ENCODE measurements around the gene ARCN1.
A peak's percentile ranks its signal among the peaks of the same experiment; 100 is the strongest.

ARCN1 gene

DNA sequence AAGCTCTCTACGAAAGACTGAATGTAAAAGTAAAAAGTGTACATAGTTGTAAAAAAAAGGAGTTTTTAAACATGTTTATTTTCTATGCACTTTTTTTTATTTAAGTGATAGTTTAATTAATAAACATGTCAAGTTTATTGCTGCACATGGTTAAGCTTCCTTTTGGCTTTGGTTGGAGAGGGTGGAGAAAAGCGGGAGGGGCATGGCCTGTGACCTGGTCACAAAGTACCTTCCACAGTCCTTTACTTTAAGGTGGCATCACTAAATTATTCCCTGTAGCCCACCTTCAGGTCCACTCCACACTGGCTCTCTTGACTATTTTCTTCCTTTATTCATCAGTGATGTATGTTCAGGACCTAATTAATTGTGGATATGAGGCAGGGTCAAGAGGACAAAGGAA lies 45.5 kb upstream of the ARCN1 start:
- Histone ChIP-seq H3K9ac (no peak overlapping the region), H3K36me3 (ENCODE audit: control insufficient read depth, insufficient read depth, low read length) (no peaks in the 10 kb centered on the region), H2AFZ (no peak overlapping the region), H3K27ac (no peak overlapping the region), H3K4me2 (ENCODE audit: low read length) (no peak overlapping the region), H3K4me3 (ENCODE audit: low read depth, low read length) (no peak overlapping the region), H3K79me2 (no peaks in the 10 kb centered on the region), H3K27me3 (ENCODE audit: control insufficient read depth, insufficient read depth, low read length) (no peaks in the 10 kb centered on the region), H3K4me1 (peaks cover 9% of the 10 kb centered on the region), H3K9me3 (ENCODE audit: control insufficient read depth, low read length) (no peaks in the 10 kb centered on the region)
- TF ChIP-seq CTCF (IDR thresholded peaks at IDR 0.05) = no peak

DNA sequence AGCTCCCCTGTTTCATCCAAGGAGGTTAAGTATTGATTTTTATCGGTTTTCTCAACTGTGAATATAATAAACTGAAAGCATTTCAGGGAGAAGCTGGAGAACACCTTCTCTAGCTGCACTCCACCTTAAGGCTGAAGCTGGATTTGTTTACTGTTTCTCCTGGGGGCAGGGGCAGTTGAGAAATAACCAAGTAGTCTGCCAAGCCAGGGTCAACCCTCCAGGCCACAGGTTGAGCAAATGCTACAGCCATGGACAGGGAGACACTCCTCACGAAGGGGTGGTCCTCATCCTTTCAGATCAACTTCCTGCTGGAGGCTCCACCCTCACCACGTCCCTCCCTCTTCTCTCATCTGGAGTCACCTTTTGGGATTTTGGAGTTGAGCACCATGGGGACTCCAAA lies 45.1 kb upstream of the ARCN1 start, which contains the start of gene TTC36:
Gene TTC36, plus strand, starts transcription at position 366 of the 400 bp plus-strand sequence. Its CDS starts 21 bp downstream, at position 387.
- no peaks in the 10 kb centered on the region for H3K36me3 ChIP-seq (ENCODE audit: control insufficient read depth, insufficient read depth, low read length)
- H3K4me1 ChIP-seq = peaks cover 9% of the 10 kb centered on the region
- H3K27ac ChIP-seq = no peak within 1 kb of the TSS
- no peaks in the 10 kb centered on the region for H3K27me3 ChIP-seq (ENCODE audit: control insufficient read depth, insufficient read depth, low read length)
- H3K9me3 ChIP-seq (ENCODE audit: control insufficient read depth, low read length) = no peaks in the 10 kb centered on the region
- no peak within 1 kb of the TSS for H2AFZ ChIP-seq
- no peak within 1 kb of the TSS for H3K4me3 ChIP-seq (ENCODE audit: low read depth, low read length)
- H3K4me2 ChIP-seq (ENCODE audit: low read length) = no peak within 1 kb of the TSS
- TF ChIP-seq CTCF (IDR thresholded peaks at IDR 0.05) = no peak
- H3K9ac ChIP-seq = no peak within 1 kb of the TSS
- H3K79me2 ChIP-seq = no peaks in the 10 kb centered on the region

DNA sequence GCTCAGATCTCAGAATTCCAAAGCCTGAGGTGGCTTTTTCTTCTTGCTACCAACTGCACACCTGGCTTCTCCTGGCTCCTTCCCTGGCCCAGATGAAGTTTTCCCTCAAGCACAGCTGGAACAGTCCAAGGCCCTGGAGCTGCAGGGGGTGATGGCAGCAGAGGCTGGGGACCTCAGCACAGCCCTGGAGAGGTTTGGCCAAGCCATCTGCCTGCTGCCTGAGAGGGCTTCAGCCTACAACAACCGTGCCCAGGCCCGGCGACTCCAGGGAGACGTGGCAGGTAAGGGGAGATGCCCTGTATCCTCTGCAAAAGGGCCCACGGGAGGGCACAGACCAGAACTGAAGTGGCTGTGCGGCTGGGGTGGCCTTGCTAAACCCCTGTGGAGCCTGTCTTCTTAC lies 43.7 kb upstream of the ARCN1 start:
- peaks cover 9% of the 10 kb centered on the region for H3K4me1 ChIP-seq
- TF ChIP-seq CTCF (IDR thresholded peaks at IDR 0.05) = no peak

DNA sequence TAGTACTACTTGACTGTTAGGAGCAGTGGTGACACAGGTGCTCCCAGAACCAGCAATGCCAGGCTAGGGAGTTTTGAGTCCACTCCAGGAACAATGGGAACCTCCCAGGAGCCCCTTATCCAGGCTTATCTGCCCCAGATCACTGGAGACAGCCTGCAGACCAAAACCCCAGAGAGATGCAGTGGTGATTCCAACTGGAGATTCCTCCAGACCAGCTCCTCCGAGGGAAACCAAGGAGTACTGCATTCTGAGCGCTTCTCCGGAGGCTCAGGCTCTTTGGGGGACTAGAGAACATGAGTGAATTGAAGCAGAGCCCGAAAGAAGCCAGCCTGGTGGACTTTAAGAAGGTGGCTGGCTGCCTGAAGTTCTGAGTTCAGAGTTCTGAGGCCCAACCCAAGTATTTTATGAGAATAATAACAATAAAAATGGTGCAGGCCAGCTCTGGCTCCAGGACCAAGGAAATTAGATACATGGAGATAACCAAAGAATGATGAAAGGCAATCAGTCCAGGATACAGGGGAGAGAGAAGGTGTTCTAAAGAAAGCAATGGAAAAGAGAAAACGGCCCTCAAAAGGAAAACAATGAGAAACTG lies 42.5 kb upstream of the ARCN1 start:
- Histone ChIP-seq H3K9me3 (ENCODE audit: control insufficient read depth, low read length) (no peaks in the 10 kb centered on the region), H3K4me1 (peaks cover 9% of the 10 kb centered on the region), H3K36me3 (ENCODE audit: control insufficient read depth, insufficient read depth, low read length) (no peaks in the 10 kb centered on the region), H3K4me3 (ENCODE audit: low read depth, low read length) (peak overlapping the region; percentile 65), H3K9ac (no peak overlapping the region), H2AFZ (peak overlapping the region; percentile 81), H3K4me2 (ENCODE audit: low read length) (peak overlapping the region; percentile 66), H3K27me3 (ENCODE audit: control insufficient read depth, insufficient read depth, low read length) (no peaks in the 10 kb centered on the region), H3K27ac (no peak overlapping the region), H3K79me2 (no peaks in the 10 kb centered on the region)
- TF ChIP-seq CTCF (IDR thresholded peaks at IDR 0.05) = no peak

More for the DNA sequence above, 43.7 kb upstream of the ARCN1 start:
- H3K27me3 ChIP-seq (ENCODE audit: control insufficient read depth, insufficient read depth, low read length) = no peaks in the 10 kb centered on the region
- no peak overlapping the region for H3K9ac ChIP-seq
- H3K79me2 ChIP-seq = no peaks in the 10 kb centered on the region
- H3K9me3 ChIP-seq (ENCODE audit: control insufficient read depth, low read length) = no peaks in the 10 kb centered on the region
- H3K36me3 ChIP-seq (ENCODE audit: control insufficient read depth, insufficient read depth, low read length) = no peaks in the 10 kb centered on the region
- H3K27ac ChIP-seq = no peak overlapping the region
- no peak overlapping the region for H2AFZ ChIP-seq
- no peak overlapping the region for H3K4me2 ChIP-seq (ENCODE audit: low read length)
- no peak overlapping the region for H3K4me3 ChIP-seq (ENCODE audit: low read depth, low read length)

DNA sequence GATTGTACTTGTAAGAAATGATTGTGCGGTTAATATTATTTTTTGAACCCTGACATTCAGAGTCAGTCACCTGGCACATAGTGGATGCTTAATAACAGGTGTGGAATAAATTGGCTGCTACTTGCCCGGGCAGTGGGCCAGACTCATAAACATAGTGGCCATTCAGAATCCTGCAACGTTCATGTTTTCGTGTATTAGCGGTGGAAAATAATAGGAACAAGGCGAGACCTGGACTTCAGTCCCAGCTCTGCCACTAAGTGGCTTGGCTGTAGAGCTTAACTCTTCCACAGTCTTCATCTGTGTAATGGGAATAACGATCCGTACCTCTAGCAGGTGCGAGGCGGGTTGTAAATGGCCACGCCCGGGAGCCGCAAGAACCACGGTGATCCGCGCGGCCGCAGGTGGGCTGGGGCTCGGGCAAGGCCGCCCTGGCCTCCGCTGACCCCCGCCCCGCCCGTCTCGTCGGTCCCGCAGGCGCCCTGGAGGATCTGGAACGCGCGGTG lies 42.0 kb upstream of the ARCN1 start:
- no peaks in the 10 kb centered on the region for H3K79me2 ChIP-seq
- H3K27ac ChIP-seq = no peak overlapping the region
- H3K4me1 ChIP-seq = peaks cover 9% of the 10 kb centered on the region
- H3K4me2 ChIP-seq (ENCODE audit: low read length) = peak overlapping the region; percentile 66
- no peak for TF ChIP-seq CTCF (IDR thresholded peaks at IDR 0.05)
- peak overlapping the region; percentile 65 for H3K4me3 ChIP-seq (ENCODE audit: low read depth, low read length)
- no peak overlapping the region for H3K9ac ChIP-seq
- H2AFZ ChIP-seq = peak overlapping the region; percentile 81
- no peaks in the 10 kb centered on the region for H3K9me3 ChIP-seq (ENCODE audit: control insufficient read depth, low read length)
- H3K36me3 ChIP-seq (ENCODE audit: control insufficient read depth, insufficient read depth, low read length) = no peaks in the 10 kb centered on the region
- H3K27me3 ChIP-seq (ENCODE audit: control insufficient read depth, insufficient read depth, low read length) = no peaks in the 10 kb centered on the region
